SK-N-SH (cell line): ENCODE results near the gene TMEM145. TPM values are rescaled to one million over a fixed set of nuclear protein-coding genes. Genes with fewer than 3 reads are reported as not detected.

Source experiments
- CTCF ChIA-PET: fragments of 300-600, 350-600 bp; formaldehyde crosslinking; extraction: SDS; loops from one replicate; lab custom pipeline; 2021; lab: Yijun Ruan, JAX
- POLR2A ChIA-PET: fragments of 350-600 bp; sonication (Branson Sonifier 250); formaldehyde crosslinking; extraction: SDS; loops from one replicate; lab custom pipeline; 2020; ENCODE audit warnings: antibody characterized with exemption, inconsistent platforms; lab: Yijun Ruan, JAX
- DNase-seq: peaks from one replicate; pipeline ENCODE4 v3.0.0; 2012
- H2AFZ ChIP-seq: fragments of 200-600 bp; sonication (generic); 2 replicates; pipeline ENCODE4 v1.8.1; 2016; ENCODE audit warnings: antibody characterized with exemption, mild to moderate bottlenecking, low read depth
- H3F3A ChIP-seq: fragments of 200-600 bp; sonication (generic); replicated peaks from 2 replicates; pipeline ENCODE3; 2016; ENCODE audit warnings: antibody characterized with exemption, mild to moderate bottlenecking; ENCODE audit not compliant: insufficient read depth
- H3K27ac ChIP-seq, 2 experiments: fragments of 200-500 bp in 1 of 2; fragments of 200-600 bp in 1 of 2; sonication (Bioruptor generic) in 1 of 2; sonication (generic), shearing (Covaris generic) in 1 of 2; 2 replicates each; pipeline versions ENCODE4 v1.5.1 to v1.6.1; 2014 to 2016; ENCODE audit warnings: low read depth in 2 of 2, inconsistent platforms in 1 of 2, low read length in 1 of 2, mild to moderate bottlenecking in 1 of 2, mixed read lengths in 1 of 2
- H3K27me3 ChIP-seq: fragments of 200-600 bp; sonication (generic), shearing (Covaris generic); 2 replicates; pipeline ENCODE4 v1.6.1; 2016; ENCODE audit warnings: mixed run types; ENCODE audit not compliant: insufficient read depth
- H3K36me3 ChIP-seq, 2 experiments: fragments of 200-500 bp in 1 of 2; fragments of 200-600 bp in 1 of 2; sonication (Bioruptor generic) in 1 of 2; sonication (generic) in 1 of 2; replicated peaks in 1 of 2; 2 replicates each; pipeline versions ENCODE3 to v1.5.1; 2014 to 2016; ENCODE audit warnings: low read length in 1 of 2, mild to moderate bottlenecking in 1 of 2; ENCODE audit not compliant: insufficient read depth in 2 of 2, control insufficient read depth in 1 of 2
- H3K4me1 ChIP-seq, 2 experiments: fragments of 200-500 bp in 1 of 2; fragments of 200-600 bp in 1 of 2; sonication (Bioruptor generic) in 1 of 2; sonication (generic), shearing (Covaris generic) in 1 of 2; 2 replicates each; pipeline versions ENCODE4 v1.5.1 to v1.6.1; 2014 to 2016; ENCODE audit warnings: low read depth in 1 of 2, low read length in 1 of 2, mixed run types in 1 of 2; ENCODE audit not compliant: insufficient read depth in 2 of 2, control insufficient read depth in 1 of 2
- H3K4me2 ChIP-seq: fragments of 200-600 bp; sonication (generic), shearing (Covaris generic); 2 replicates; pipeline ENCODE4 v1.6.1; 2017; ENCODE audit warnings: mixed run types
- H3K4me3 ChIP-seq, 2 experiments: fragments of 200-500 bp in 1 of 2; fragments of 200-600 bp in 1 of 2; sonication (Bioruptor generic) in 1 of 2; sonication (generic), shearing (Covaris generic) in 1 of 2; 2 replicates each; pipeline versions ENCODE4 v1.5.1 to v1.8.1; 2014 to 2016; ENCODE audit warnings: low read depth in 2 of 2, inconsistent platforms in 1 of 2, low read length in 1 of 2, mild to moderate bottlenecking in 1 of 2, mixed read lengths in 1 of 2, moderate library complexity in 1 of 2
- H3K79me2 ChIP-seq: fragments of 200-600 bp; sonication (generic); 2 replicates; pipeline ENCODE4 v1.8.1; 2017; ENCODE audit warnings: mild to moderate bottlenecking; ENCODE audit not compliant: insufficient read depth
- H3K9ac ChIP-seq: fragments of 200-600 bp; sonication (generic); 2 replicates; pipeline ENCODE4 v1.6.1; 2017; ENCODE audit warnings: mixed run types
- H3K9me2 ChIP-seq: fragments of 200-600 bp; sonication (generic); 2 replicates; pipeline ENCODE4 v1.6.1; 2017; ENCODE audit warnings: mixed run types
- H3K9me3 ChIP-seq: fragments of 200-600 bp; sonication (generic); 2 replicates; pipeline ENCODE4 v1.6.1; 2017; ENCODE audit warnings: mixed run types, mild to moderate bottlenecking, moderate library complexity
- H4K20me1 ChIP-seq: fragments of 200-600 bp; sonication (generic); 2 replicates; pipeline ENCODE4 v1.6.1; 2017; ENCODE audit warnings: mild to moderate bottlenecking, mixed run types; ENCODE audit not compliant: insufficient read depth
- CHD2 ChIP-seq: fragments of 150-350 bp; IDR thresholded peaks from 2 replicates; pipeline ENCODE4 v1.6.1; 2018; ENCODE audit warnings: low read length; ENCODE audit not compliant: partially characterized antibody
- CTCF ChIP-seq: fragments of 200-600 bp; sonication (generic); IDR thresholded peaks from 2 replicates; pipeline ENCODE4 v1.6.1; 2017; ENCODE audit warnings: antibody characterized with exemption, mild to moderate bottlenecking, moderate library complexity
- ELF1 ChIP-seq: IDR thresholded peaks from 2 replicates; pipeline ENCODE4 v1.4.0; 2012
- EP300 ChIP-seq, 2 experiments: IDR thresholded peaks; 2 replicates each; pipeline versions ENCODE4 v1.4.0 to v1.6.1; 2012; ENCODE audit warnings: borderline replicate concordance in 1 of 2, low read depth in 1 of 2, low read length in 1 of 2
- EZH2phosphoT487 ChIP-seq: fragments of 200-600 bp; sonication (generic); IDR thresholded peaks from 2 replicates; pipeline ENCODE4 v1.6.1; 2017; ENCODE audit warnings: low read depth, mixed run types, mild to moderate bottlenecking, antibody characterized with exemption, moderate library complexity, borderline replicate concordance
- FOXJ3 ChIP-seq: sonication (generic); formaldehyde crosslinking; IDR thresholded peaks from 2 replicates; pipeline ENCODE4 v1.5.1; 2020; ENCODE audit warnings: mild to moderate bottlenecking, missing genetic modification reagents
- FOXM1 ChIP-seq: IDR thresholded peaks from 2 replicates; pipeline ENCODE4 v1.4.0; 2012; ENCODE audit warnings: low read depth, mild to moderate bottlenecking
- GABPA ChIP-seq: IDR thresholded peaks from 2 replicates; pipeline ENCODE4 v1.4.0; 2012; ENCODE audit warnings: low read depth, mild to moderate bottlenecking
- IRF3 ChIP-seq: fragments of 150-350 bp; IDR thresholded peaks from 2 replicates; pipeline ENCODE4 v1.6.1; 2016; ENCODE audit warnings: mild to moderate bottlenecking, low read depth, low read length
- MAX ChIP-seq: IDR thresholded peaks from 2 replicates; pipeline ENCODE4 v1.4.0; 2012; ENCODE audit warnings: low read depth
- MEF2A ChIP-seq: IDR thresholded peaks from 2 replicates; pipeline ENCODE4 v1.4.0; 2012; ENCODE audit warnings: low read depth, borderline replicate concordance
- POLR2AphosphoS5 ChIP-seq: IDR thresholded peaks from 2 replicates; pipeline ENCODE4 v1.6.1; 2012; ENCODE audit warnings: low read depth, low read length
- RAD21 ChIP-seq: IDR thresholded peaks from 2 replicates; pipeline ENCODE4 v1.6.1; 2012; ENCODE audit warnings: mild to moderate bottlenecking, low read length
- RCOR1 ChIP-seq: fragments of 150-350 bp; IDR thresholded peaks from 2 replicates; pipeline ENCODE4 v1.6.1; 2017; ENCODE audit warnings: antibody characterized with exemption, low read length
- SIN3A ChIP-seq: IDR thresholded peaks from 2 replicates; pipeline ENCODE4 v1.6.1; 2012; ENCODE audit warnings: low read depth, mild to moderate bottlenecking, low read length, moderate library complexity, borderline replicate concordance
- TAF1 ChIP-seq: IDR thresholded peaks from 2 replicates; pipeline ENCODE4 v1.6.1; 2012; ENCODE audit warnings: low read depth, mild to moderate bottlenecking, low read length, moderate library complexity, borderline replicate concordance
- TEAD4 ChIP-seq: IDR thresholded peaks from 2 replicates; pipeline ENCODE4 v1.4.0; 2012; ENCODE audit warnings: mild to moderate bottlenecking, borderline replicate concordance; ENCODE audit not compliant: insufficient read depth
- USF1 ChIP-seq: IDR thresholded peaks from 2 replicates; pipeline ENCODE4 v1.4.0; 2012; ENCODE audit warnings: low read depth, borderline replicate concordance
- USF2 ChIP-seq: fragments of 150-350 bp; IDR thresholded peaks from 2 replicates; pipeline ENCODE4 v1.6.1; 2017; ENCODE audit warnings: antibody characterized with exemption, low read length, low read depth, borderline replicate concordance
- YY1 ChIP-seq: IDR thresholded peaks from 2 replicates; pipeline ENCODE4 v1.4.0; 2012; ENCODE audit warnings: low read depth, mild to moderate bottlenecking
- ZBTB33 ChIP-seq: IDR thresholded peaks from 2 replicates; pipeline ENCODE4 v1.4.0; 2012; ENCODE audit warnings: low read depth, borderline replicate concordance
- WGBS: methylation state at CpG from one replicate; pipeline ENCODE4 v1.1.6; 2017; ENCODE audit warnings: low lambda C conversion rate; 5-methylcytosine and 5-hydroxymethylcytosine counted together
- polyA plus RNA-seq, 3 experiments: library from polyadenylated mRNA; depleted of rRNA; stranded (reverse); fragments of >200 nt; gene quantifications; 2 replicates each; pipeline ENCODE4 v1.2.3, GENCODE V29; 2012

The TMEM145 gene
- polyA plus RNA-seq, 1 of the 3 experiments (the other 2 are of a cell fraction), result 2.0 TPM

GRCh38 chr19:42353341-42354015, 40.4 kb downstream of the TMEM145 start:
- Histone ChIP-seq H3K4me3 (no peak overlapping the region), H3K79me2 (no peaks in the 10 kb centered on the region), H3K27ac (no peak overlapping the region), H3F3A (no peaks in the 10 kb centered on the region), H2AFZ (no peak overlapping the region), H3K4me1 (no peaks in the 10 kb centered on the region), H4K20me1 (no peaks in the 10 kb centered on the region), H3K36me3 (peaks cover 0 to 20% of the 10 kb centered on the region in 2 experiments), H3K9me2 (no peaks in the 10 kb centered on the region), H3K9me3 (no peaks in the 10 kb centered on the region), H3K4me2 (no peak overlapping the region), H3K27me3 (no peaks in the 10 kb centered on the region), H3K9ac (no peak overlapping the region)
- 94% methylated on average over 2 of the region's 29 CpGs for WGBS
- DNase-seq, result no peak
- ChIA-PET POLR2A (interaction anchor here (0.6 kb wide), 1 partner anchor 116 kb away, joined by 3 read pairs; no protein-coding TSS in a partner anchor), CTCF (no interaction called here)
- TF ChIP-seq MEF2A (no peak), EZH2phosphoT487 (no peak), ELF1 (no peak), CHD2 (no peak), RAD21 (no peak), FOXJ3 (CRISPR knock-in tag) (no peak), USF1 (no peak), GABPA (no peak), SIN3A (no peak)

- Histone ChIP-seq H3K79me2 (no peaks in the 10 kb centered on the region), H2AFZ (no peak overlapping the region), H3K27ac (no peak overlapping the region), H3K36me3 (peaks cover 0 to 22% of the 10 kb centered on the region in 2 experiments), H3K9ac (no peak overlapping the region), H3K27me3 (no peaks in the 10 kb centered on the region), H3K4me2 (no peak overlapping the region), H3K4me1 (no peaks in the 10 kb centered on the region), H3F3A (no peaks in the 10 kb centered on the region), H3K9me3 (no peaks in the 10 kb centered on the region), H3K4me3 (no peak overlapping the region), H4K20me1 (no peaks in the 10 kb centered on the region), H3K9me2 (no peaks in the 10 kb centered on the region)
- ChIA-PET CTCF (interaction anchor here (1.0 to 1.6 kb wide), 2 partner anchors 12 to 15 kb away, joined by 3 to 5 read pairs; no protein-coding TSS in a partner anchor), POLR2A (no interaction called here)
- 100% methylated on average over 3 of the region's 12 CpGs for WGBS
- DNase-seq, result no peak
- TF ChIP-seq FOXM1 (no peak), RCOR1 (no peak), EP300 (IDR thresholded peaks at IDR 0.05; ENCODE audit: borderline replicate concordance in 1 of 2, low read depth in 1 of 2, low read length in 1 of 2) (no peak), USF2 (no peak), MAX (no peak), POLR2AphosphoS5 (no peak), TEAD4 (no peak), CTCF (no peak), IRF3 (no peak), ZBTB33 (no peak), YY1 (no peak), TAF1 (no peak)
Measured at GRCh38 chr19:42355896-42356295, 42.8 kb downstream of the TMEM145 start.
